22Rv1 (cell line): ENCODE results near the gene LIN7B.

Experiments
- H3K27ac ChIP-seq: fragments of 450-650 bp; 2 replicates; pipeline ENCODE4 v1.5.1; 2017
- ZFX ChIP-seq: fragments of 450-650 bp; IDR thresholded peaks from 2 replicates; pipeline ENCODE4 v1.6.1; 2017; ENCODE audit warnings: antibody characterized with exemption, borderline replicate concordance
- TF ChIP-seq, protein P1 (sequence below): fragments of 450-650 bp; IDR thresholded peaks from 2 replicates; pipeline ENCODE4 v1.5.1; 2017; ENCODE audit warnings: mild to moderate bottlenecking

Gene LIN7B, protein sequence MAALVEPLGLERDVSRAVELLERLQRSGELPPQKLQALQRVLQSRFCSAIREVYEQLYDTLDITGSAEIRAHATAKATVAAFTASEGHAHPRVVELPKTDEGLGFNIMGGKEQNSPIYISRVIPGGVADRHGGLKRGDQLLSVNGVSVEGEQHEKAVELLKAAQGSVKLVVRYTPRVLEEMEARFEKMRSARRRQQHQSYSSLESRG

DNA sequence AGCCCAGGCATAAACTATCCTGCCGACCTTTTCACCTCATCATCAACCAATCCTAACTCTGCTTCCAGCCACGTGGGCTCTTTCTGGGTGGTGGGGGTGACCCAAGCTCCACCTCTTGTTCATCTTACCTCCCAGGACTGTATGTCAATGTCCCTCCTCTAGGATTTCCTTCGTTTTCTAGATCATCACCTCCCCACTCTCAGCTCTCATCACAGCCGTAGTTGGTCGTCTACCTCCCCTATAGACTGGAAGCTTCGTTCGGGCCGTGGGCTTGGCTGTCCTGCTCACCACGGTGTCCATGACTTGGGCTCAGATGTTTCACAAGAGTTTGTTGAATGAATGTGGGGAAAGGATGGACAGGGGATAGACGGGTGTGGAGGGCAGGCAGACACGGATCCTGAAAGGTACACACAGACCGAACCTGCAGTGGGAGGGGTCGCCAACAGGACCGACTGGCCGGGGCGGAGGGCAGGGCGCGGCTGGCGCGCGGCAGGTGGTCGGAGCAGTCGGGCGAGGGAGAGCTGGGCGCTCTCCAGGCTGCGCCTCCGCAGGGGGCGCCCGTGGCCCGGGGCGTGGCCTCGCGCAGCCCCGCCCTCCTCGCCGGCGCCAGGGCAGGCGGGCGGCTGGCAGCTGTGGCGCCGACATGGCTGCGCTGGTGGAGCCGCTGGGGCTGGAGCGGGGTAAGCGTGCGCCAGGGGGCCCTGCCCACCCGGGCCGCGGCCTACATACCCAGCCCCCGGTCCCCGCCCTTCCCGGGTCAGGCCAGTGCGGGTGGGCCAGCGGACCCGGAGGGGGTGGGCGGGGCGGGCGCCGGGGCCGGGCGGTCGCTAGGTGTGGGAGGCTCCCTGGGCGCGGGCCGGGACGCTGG, at the start of gene LIN7B:
Gene LIN7B (plus strand): TSS at position 609 of the 868 bp plus-strand sequence. CDS start 35 bp downstream, at position 644.
- H3K27ac ChIP-seq, result peak within 1 kb of the TSS; percentile 99
- TF ChIP-seq, protein P1, sequence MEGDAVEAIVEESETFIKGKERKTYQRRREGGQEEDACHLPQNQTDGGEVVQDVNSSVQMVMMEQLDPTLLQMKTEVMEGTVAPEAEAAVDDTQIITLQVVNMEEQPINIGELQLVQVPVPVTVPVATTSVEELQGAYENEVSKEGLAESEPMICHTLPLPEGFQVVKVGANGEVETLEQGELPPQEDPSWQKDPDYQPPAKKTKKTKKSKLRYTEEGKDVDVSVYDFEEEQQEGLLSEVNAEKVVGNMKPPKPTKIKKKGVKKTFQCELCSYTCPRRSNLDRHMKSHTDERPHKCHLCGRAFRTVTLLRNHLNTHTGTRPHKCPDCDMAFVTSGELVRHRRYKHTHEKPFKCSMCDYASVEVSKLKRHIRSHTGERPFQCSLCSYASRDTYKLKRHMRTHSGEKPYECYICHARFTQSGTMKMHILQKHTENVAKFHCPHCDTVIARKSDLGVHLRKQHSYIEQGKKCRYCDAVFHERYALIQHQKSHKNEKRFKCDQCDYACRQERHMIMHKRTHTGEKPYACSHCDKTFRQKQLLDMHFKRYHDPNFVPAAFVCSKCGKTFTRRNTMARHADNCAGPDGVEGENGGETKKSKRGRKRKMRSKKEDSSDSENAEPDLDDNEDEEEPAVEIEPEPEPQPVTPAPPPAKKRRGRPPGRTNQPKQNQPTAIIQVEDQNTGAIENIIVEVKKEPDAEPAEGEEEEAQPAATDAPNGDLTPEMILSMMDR, result peak; percentile 85
- no peak for TF ChIP-seq ZFX

DNA sequence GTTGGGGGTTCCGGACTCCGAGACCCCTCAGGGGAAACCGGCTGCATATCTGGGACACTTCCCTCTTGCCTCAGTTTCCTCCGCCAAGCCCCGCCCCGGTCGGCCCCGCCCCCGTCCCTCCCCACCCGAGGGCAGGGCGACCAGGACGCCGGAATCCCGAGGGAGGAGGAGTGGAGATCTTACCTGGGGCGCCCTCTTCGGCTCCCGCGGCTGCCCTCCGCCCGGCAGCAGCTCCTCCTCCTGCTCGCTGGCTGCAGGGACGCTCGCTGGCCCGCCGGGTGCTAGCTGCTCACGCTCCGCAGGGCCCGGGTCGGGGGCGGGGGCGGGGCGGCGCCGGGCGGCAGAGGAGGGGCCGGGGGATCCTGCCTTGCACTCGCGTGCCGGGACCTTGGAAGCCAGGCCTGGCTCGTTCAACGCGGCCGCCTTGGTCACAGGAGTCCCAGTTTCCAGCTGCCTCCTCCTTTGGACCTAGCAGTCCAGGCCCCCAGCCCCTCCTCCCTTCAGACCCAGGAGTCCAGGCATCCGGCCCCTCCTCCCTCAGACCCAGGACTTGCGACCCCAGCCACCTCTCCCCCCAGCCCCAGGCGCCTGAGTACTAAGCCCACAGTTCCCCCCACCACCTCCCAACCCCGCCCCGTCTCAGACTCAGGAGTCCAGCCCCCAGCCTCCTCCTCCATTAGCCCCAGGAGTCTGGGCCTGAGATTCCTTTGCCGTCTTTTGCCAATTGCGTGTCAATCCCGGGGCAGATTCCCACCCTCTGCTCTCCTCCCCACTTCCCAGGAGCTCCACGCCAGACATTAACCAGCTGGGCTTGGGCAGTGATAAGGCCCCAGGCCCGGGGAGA, 49.2 kb upstream of the LIN7B start, which contains the start of gene NTF4:
Gene NTF4 (minus strand): TSS at position 51 of the 844 bp plus-strand sequence. CDS start 2,821 bp downstream, outside the sequence.
- no peak within 1 kb of the TSS for H3K27ac ChIP-seq
- TF ChIP-seq, protein P1, result peak; percentile 24
- TF ChIP-seq ZFX, result no peak

DNA sequence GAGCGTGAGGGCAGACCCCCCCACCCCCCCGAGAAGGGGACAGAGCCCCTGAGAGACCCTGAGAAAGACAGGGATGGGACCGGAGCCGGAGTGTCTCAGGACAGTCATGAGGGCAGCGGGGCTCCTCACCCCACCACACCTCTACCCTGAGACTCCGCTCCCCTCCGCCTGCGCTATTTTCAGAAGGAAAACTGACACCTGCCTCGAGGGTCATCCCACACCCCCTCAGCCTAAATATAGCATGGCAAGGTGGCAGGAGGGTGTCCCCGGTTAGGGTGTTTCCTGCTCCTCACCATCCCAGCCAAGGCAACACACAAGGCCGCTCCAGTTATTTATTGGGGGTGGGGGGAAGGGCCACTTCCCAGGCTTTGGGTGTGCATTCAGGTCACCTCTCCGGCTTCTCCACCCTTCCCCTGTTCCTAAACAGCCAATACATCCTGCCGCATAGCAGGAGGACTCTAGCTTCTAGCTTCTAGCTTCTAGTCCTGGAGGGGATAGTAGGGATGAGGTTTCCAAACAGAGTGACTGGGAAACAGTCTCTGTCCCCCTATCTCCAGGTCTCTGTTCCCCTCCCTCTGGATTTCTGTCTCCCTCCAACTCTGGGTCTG, 48.2 kb upstream of the LIN7B start:
- no peak overlapping the region for H3K27ac ChIP-seq
- TF ChIP-seq, protein P1, result no peak
- no peak for TF ChIP-seq ZFX

DNA sequence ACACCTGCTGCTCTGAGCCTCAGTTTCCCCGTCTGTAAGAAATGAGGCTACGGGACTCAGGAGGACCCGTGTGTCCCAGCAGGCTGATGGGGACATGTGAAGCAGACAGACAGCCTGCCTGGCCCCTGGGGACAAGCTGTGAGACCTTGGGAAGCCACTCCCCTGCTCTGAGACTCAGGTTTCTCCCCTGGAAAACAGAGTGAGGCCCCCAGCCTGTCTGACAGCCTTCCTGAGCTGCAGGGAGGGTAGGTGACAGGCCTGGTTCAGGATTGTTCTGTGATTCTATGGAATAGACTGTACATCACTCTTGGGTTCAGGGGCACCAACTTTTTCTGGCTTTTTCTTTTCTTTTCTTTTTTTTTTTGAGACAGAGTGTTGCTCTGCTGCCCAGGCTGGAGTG, 46.6 kb upstream of the LIN7B start:
- H3K27ac ChIP-seq, result no peak overlapping the region
- TF ChIP-seq, protein P1, result no peak
- TF ChIP-seq ZFX, result no peak

DNA sequence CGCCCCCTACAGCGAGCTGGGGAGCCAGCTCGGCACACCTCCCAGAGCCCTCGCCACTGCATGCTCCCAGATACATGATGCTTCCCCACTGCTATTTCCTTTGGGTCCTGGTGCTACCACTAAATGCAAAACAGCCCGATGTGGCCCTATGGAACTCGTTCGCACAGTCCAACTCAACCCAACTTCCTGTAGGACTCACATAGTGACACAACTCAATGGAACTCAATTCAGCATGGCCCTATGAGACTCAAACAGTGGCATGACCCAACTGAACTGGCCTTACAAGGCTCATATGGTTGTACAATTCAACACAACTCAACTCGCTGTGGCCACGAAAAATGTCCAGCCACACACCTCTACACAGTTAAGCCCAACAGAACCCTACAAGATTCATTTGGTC, 45.1 kb upstream of the LIN7B start:
- H3K27ac ChIP-seq, result no peak overlapping the region
- TF ChIP-seq, protein P1, result no peak
- TF ChIP-seq ZFX, result no peak

DNA sequence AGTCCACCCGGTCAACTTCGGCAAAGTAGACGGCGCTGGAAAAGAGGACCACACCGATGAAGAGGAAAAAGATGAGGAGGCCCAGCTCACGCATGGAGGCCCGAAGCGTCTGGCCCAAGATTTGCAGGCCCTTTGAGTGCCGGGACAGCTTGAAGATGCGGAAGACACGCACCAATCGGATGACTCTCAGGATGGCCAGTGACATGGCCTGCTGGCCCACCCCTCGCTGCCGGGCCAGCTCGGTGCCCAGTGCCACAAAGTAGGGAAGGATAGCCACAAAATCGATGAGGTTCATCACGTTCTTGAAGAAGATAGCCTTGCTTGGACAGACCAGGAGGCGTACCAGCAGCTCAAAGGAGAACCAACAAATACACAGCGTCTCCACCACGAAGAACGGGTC, 43.8 kb upstream of the LIN7B start:
- H3K27ac ChIP-seq, result no peak overlapping the region
- no peak for TF ChIP-seq ZFX
- TF ChIP-seq, protein P1, result no peak
